ENCODE measurements around the gene TBC1D10A.

GRCh38 chr22:30268331-30268730 lies 58.4 kb downstream of the TBC1D10A start:
- TF ChIP-seq CTCF (conservative IDR thresholded peaks at IDR 0.05 in 1 of 2, IDR thresholded peaks at IDR 0.05 in 1 of 2; ENCODE audit: extremely low read depth in 1 of 2, insufficient read depth in 1 of 2, low read depth in 1 of 2, low read length in 2 of 2) (no peak), EZH2 (IDR thresholded peaks at IDR 0.05; ENCODE audit: borderline replicate concordance, low read length) (no peak)

All from mammary epithelial cell (primary cell).